T-helper 1 cell treated with Interleukin-12 subunit alpha and Interleukin-12 subunit beta and Interleukin-4 antibody, amounts not matched to agents 30 μg/mL and 1 μg/mL, for 36 hours (primary cell): ENCODE data around the gene BRINP1.

Source experiments
- H3K27ac Mint-ChIP-seq: one replicate; pipeline ENCODE4 v1.8.0; 2021; ENCODE audit warnings: mild to moderate bottlenecking, mixed read lengths
- H3K27me3 Mint-ChIP-seq: one replicate; pipeline ENCODE4 v1.8.0; 2021; ENCODE audit warnings: low read depth, mixed read lengths
- H3K36me3 Mint-ChIP-seq: one replicate; pipeline ENCODE4 v1.8.0; 2021; ENCODE audit warnings: low read depth, mixed read lengths
- H3K4me1 Mint-ChIP-seq: one replicate; pipeline ENCODE4 v1.8.0; 2021; ENCODE audit warnings: low read depth, mixed read lengths
- H3K4me3 Mint-ChIP-seq: one replicate; pipeline ENCODE4 v1.8.0; 2021; ENCODE audit warnings: mild to moderate bottlenecking, moderate library complexity, mixed read lengths
- H3K9me3 Mint-ChIP-seq: one replicate; pipeline ENCODE4 v1.8.0; 2021; ENCODE audit warnings: mixed read lengths

The BRINP1 gene

DNA sequence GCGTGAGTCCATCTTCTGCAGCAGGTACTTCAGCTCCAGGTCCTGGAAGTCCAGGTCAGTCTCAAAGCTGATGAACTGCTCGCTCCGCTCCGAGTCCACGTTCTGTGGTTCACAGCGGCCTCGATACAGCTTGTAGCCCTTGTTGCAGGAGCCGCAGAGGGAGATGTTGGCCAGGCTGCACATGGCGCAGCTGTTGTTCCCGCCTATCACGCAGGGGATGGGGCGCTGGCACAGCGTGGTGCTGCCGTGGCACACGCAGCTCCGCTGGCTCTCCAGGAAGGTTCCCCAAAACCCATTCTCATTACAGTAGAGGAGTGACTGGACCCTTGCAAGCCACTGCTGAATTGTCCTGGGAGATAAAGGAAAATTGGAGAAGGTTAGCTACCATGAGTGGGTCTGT, 201.4 kb downstream of the BRINP1 start:
- Mint-ChIP-seq H3K4me1 (no peaks in the 10 kb centered on the region), H3K9me3 (no peaks in the 10 kb centered on the region), H3K36me3 (no peaks in the 10 kb centered on the region), H3K4me3 (no peak overlapping the region), H3K27ac (no peak overlapping the region), H3K27me3 (no peaks in the 10 kb centered on the region)

- Mint-ChIP-seq H3K36me3 (no peaks in the 10 kb centered on the region), H3K27ac (no peak overlapping the region), H3K4me3 (no peak overlapping the region), H3K27me3 (no peaks in the 10 kb centered on the region), H3K9me3 (no peaks in the 10 kb centered on the region), H3K4me1 (no peaks in the 10 kb centered on the region)
Observed at GRCh38 chr9:119167267-119167666, 202.0 kb downstream of the BRINP1 start.

DNA sequence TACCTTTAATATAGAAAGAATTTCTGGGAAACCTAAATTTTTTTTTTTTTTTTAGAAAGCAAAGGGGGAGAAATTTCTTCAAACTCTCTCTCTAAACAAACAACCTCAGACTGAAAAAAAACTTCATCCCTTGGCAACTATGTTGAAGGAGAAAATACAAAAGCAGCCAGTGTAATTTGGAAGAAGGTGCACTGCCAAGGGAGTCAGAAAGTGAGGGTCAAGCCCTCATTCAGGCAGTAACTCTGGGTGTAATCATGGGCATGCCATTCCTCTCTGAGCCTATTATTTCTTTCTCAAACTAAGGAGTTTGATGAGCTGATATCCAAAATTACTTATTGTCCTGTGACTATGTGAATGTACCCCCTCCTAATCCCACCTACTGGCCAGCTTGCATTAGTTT, 203.1 kb downstream of the BRINP1 start:
- no peaks in the 10 kb centered on the region for H3K36me3 Mint-ChIP-seq
- H3K9me3 Mint-ChIP-seq: no peaks in the 10 kb centered on the region
- H3K4me1 Mint-ChIP-seq: no peaks in the 10 kb centered on the region
- H3K27me3 Mint-ChIP-seq: no peaks in the 10 kb centered on the region
- no peak overlapping the region for H3K4me3 Mint-ChIP-seq
- no peak overlapping the region for H3K27ac Mint-ChIP-seq

DNA sequence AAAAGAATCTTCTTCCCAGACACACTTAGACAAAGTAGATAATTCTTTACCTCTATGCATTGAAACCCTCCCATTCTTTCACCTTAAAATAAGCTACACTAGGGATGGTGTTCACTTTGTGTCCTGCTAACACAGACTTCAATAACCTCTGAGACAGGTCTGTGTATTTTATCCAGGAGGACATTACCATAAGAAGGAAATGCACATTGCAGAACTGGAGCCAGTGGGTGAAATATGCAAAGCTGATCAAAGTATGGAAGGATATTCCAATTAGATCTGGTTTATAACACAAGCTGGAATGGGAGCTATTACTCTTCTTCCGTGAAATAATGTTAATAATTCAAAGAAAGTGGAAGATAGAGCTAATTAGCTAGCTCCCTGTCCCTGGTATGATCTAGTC, 204.1 kb downstream of the BRINP1 start:
- Mint-ChIP-seq H3K4me1 (no peaks in the 10 kb centered on the region), H3K27me3 (no peaks in the 10 kb centered on the region), H3K4me3 (no peak overlapping the region), H3K27ac (no peak overlapping the region), H3K36me3 (no peaks in the 10 kb centered on the region), H3K9me3 (no peaks in the 10 kb centered on the region)

- no peak overlapping the region for H3K4me3 Mint-ChIP-seq
- H3K27ac Mint-ChIP-seq: no peak overlapping the region
- no peaks in the 10 kb centered on the region for H3K36me3 Mint-ChIP-seq
- no peaks in the 10 kb centered on the region for H3K4me1 Mint-ChIP-seq
- no peaks in the 10 kb centered on the region for H3K9me3 Mint-ChIP-seq
- H3K27me3 Mint-ChIP-seq: no peaks in the 10 kb centered on the region
Observed at GRCh38 chr9:119164716-119165115, 204.5 kb downstream of the BRINP1 start.

DNA sequence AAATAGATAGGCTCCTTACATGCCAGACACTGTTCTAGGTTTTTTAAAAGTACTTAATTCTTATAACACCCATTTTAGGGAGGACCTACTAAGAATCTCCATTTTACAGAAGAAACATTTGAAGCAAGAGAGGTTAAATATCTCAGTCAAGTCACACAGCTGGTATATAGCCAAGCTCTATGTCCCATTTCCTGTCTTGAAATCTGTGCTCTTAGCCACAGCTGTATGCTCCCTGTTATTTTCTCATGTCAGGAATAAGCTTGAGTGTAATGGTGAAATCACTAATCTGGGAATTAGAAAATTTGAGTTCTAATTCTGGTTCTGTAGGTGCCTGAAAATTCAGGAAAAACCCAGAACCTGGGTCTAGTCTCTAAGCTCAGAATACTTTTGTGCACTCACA, 208.7 kb downstream of the BRINP1 start:
- no peaks in the 10 kb centered on the region for H3K36me3 Mint-ChIP-seq
- no peak overlapping the region for H3K27ac Mint-ChIP-seq
- no peaks in the 10 kb centered on the region for H3K27me3 Mint-ChIP-seq
- H3K4me3 Mint-ChIP-seq: no peak overlapping the region
- H3K4me1 Mint-ChIP-seq: no peaks in the 10 kb centered on the region
- H3K9me3 Mint-ChIP-seq: peaks cover 3% of the 10 kb centered on the region

DNA sequence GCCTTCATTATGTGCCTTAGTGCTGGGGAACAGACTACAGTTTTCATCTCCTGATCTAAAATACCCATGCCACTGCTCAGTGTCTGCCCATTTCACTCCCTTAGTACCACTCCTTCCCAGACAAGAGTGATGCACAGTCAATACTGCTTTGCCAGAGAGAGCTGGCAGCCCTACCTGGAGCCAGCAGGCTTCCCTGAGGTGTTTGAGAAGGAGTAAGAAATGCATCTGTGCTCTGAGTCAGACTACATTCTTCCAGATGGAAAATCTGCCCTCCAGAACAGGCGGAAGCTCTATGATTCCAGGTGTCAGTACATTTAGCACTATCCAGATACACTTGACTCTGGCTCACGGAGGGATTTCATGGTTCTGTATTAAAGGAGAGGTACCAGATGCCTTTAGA, 209.8 kb downstream of the BRINP1 start:
- H3K9me3 Mint-ChIP-seq: peaks cover 3% of the 10 kb centered on the region
- H3K27me3 Mint-ChIP-seq: no peaks in the 10 kb centered on the region
- no peak overlapping the region for H3K27ac Mint-ChIP-seq

GRCh38 chr9:119157196-119157595, 212.0 kb downstream of the BRINP1 start:
- Mint-ChIP-seq H3K4me3 (no peak overlapping the region), H3K27ac (no peak overlapping the region), H3K4me1 (no peaks in the 10 kb centered on the region), H3K27me3 (no peaks in the 10 kb centered on the region), H3K36me3 (no peaks in the 10 kb centered on the region), H3K9me3 (peaks cover 3% of the 10 kb centered on the region)

More for the DNA sequence above, 209.8 kb downstream of the BRINP1 start:
- no peak overlapping the region for H3K4me3 Mint-ChIP-seq
- no peaks in the 10 kb centered on the region for H3K4me1 Mint-ChIP-seq
- no peaks in the 10 kb centered on the region for H3K36me3 Mint-ChIP-seq

GRCh38 chr9:119156354-119156753, 212.9 kb downstream of the BRINP1 start:
- H3K4me3 Mint-ChIP-seq: no peak overlapping the region
- no peaks in the 10 kb centered on the region for H3K36me3 Mint-ChIP-seq
- no peak overlapping the region for H3K27ac Mint-ChIP-seq
- peaks cover 3% of the 10 kb centered on the region for H3K9me3 Mint-ChIP-seq
- no peaks in the 10 kb centered on the region for H3K4me1 Mint-ChIP-seq
- H3K27me3 Mint-ChIP-seq: no peaks in the 10 kb centered on the region

- H3K27me3 Mint-ChIP-seq: no peaks in the 10 kb centered on the region
- H3K9me3 Mint-ChIP-seq: peaks cover 3% of the 10 kb centered on the region
- H3K4me3 Mint-ChIP-seq: no peak overlapping the region
- no peak overlapping the region for H3K27ac Mint-ChIP-seq
- no peaks in the 10 kb centered on the region for H3K36me3 Mint-ChIP-seq
- no peaks in the 10 kb centered on the region for H3K4me1 Mint-ChIP-seq
Observed at GRCh38 chr9:119154527-119154926, 214.7 kb downstream of the BRINP1 start.

DNA sequence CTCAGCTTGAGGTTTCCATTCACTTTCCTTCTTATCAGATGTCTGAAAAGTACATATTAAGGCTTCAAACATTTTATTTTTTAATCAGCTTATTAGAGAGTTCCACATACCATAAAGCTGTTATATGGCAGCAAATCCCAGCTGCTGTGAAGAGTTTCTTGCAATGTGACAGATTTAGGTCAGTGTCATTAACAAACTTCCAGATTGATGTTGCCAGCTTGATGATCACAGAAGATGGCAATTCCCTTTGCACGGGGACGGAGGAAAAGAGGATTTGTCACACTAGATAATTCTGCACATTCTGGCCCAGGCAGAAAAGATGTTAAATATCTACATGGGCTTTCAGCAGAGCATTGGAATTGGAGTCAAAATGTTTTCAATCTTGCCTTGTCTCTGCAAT, 215.8 kb downstream of the BRINP1 start:
- Mint-ChIP-seq H3K9me3 (peaks cover 3% of the 10 kb centered on the region), H3K27ac (no peak overlapping the region), H3K27me3 (no peaks in the 10 kb centered on the region), H3K4me3 (no peak overlapping the region), H3K36me3 (no peaks in the 10 kb centered on the region), H3K4me1 (no peaks in the 10 kb centered on the region)

DNA sequence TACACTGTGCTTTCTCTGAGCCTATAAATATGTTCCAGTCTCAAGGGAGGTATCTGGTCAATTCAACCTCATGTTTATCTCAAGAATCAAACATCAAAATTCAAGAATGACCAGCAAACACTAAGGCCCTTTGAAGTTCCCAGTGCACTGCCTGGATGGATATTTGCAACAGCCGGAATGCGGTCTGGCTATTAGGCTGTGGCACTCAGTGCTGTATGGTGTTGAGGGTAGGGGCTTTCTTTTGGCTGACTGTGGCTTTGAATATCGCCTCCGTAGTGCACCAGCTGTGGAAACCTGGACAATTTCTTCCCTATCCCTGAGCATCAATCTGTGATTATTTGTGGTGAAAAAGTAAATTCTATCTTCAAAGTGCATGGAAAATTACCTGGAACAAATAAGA, 220.4 kb downstream of the BRINP1 start:
- H3K27me3 Mint-ChIP-seq: no peaks in the 10 kb centered on the region
- H3K4me3 Mint-ChIP-seq: no peak overlapping the region
- H3K9me3 Mint-ChIP-seq: no peaks in the 10 kb centered on the region
- no peak overlapping the region for H3K27ac Mint-ChIP-seq
- H3K4me1 Mint-ChIP-seq: no peaks in the 10 kb centered on the region
- no peaks in the 10 kb centered on the region for H3K36me3 Mint-ChIP-seq

GRCh38 chr9:119137479-119137878, 231.8 kb downstream of the BRINP1 start:
- H3K36me3 Mint-ChIP-seq: no peaks in the 10 kb centered on the region
- H3K4me3 Mint-ChIP-seq: no peak overlapping the region
- H3K4me1 Mint-ChIP-seq: no peaks in the 10 kb centered on the region
- H3K9me3 Mint-ChIP-seq: peaks cover 7% of the 10 kb centered on the region
- no peaks in the 10 kb centered on the region for H3K27me3 Mint-ChIP-seq
- no peak overlapping the region for H3K27ac Mint-ChIP-seq

- Mint-ChIP-seq H3K9me3 (no peaks in the 10 kb centered on the region), H3K4me3 (no peak overlapping the region), H3K27ac (no peak overlapping the region), H3K36me3 (no peaks in the 10 kb centered on the region), H3K27me3 (no peaks in the 10 kb centered on the region), H3K4me1 (no peaks in the 10 kb centered on the region)
Observed at GRCh38 chr9:119126040-119126439, 243.2 kb downstream of the BRINP1 start.

- no peak overlapping the region for H3K27ac Mint-ChIP-seq
Observed at GRCh38 chr9:119121899-119122298, 247.3 kb downstream of the BRINP1 start.

GRCh38 chr9:119117409-119117808, 251.8 kb downstream of the BRINP1 start:
- Mint-ChIP-seq H3K4me3 (no peak overlapping the region), H3K4me1 (no peaks in the 10 kb centered on the region), H3K27me3 (no peaks in the 10 kb centered on the region), H3K27ac (no peak overlapping the region), H3K9me3 (peaks cover 3% of the 10 kb centered on the region), H3K36me3 (no peaks in the 10 kb centered on the region)

More at GRCh38 chr9:119121899-119122298, 247.3 kb downstream of the BRINP1 start:
- no peaks in the 10 kb centered on the region for H3K36me3 Mint-ChIP-seq
- H3K27me3 Mint-ChIP-seq: no peaks in the 10 kb centered on the region
- no peaks in the 10 kb centered on the region for H3K9me3 Mint-ChIP-seq
- no peak overlapping the region for H3K4me3 Mint-ChIP-seq
- no peaks in the 10 kb centered on the region for H3K4me1 Mint-ChIP-seq
